Activated CD8-positive, alpha-beta memory T cell treated with anti-CD3 and anti-CD28 coated beads for 1 hour (primary cell): ENCODE measurements around the gene POLDIP3.

Experiments
- DNase-seq, 2 donors: peaks; one replicate each; pipeline ENCODE4 v3.0.0-alpha.2; 2020; ENCODE audit warnings: low read depth in 1 of 2; ENCODE audit errors: extremely low read depth in 1 of 2

POLDIP3 gene

DNA sequence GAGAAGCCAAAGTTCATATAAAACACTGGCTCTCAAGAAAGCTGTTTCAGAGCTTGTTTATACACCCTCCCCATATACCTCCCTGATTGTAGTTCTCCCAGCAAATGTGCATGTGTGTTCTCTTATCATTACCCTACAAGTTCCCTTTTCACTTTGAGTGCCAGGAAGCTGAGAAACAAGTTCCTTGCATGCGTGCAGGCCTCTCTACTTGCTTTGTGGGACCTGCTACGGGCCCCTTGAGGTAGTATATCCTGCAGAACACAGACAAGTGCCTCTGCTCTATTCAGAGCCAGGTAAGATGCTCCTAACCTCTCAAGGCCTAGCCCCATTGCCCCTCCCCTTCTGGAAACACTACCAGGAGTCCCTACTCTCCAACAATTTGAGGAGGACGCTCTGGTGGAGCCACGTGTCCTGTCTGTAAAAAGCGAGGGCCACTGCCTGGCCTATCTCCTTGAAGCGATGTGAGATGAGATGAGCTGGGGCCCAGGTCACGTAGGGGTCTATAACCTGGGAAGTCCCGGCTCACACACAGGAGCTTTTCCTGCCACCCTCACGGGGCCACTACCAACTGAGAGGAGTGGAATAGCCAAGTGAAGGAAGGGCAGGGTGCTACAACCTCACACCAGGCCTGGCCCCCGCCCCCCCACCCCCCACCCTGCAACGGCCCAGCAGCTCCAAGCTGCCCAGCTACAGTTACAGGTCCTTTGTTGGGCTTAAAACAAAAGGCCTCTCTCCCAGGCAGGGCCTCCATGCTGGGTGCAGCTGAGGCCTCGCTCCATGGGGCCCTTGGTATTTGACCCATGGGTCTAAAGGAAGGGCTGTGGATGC, 28.3 kb upstream of the POLDIP3 start:
- no peak for DNase-seq

DNA sequence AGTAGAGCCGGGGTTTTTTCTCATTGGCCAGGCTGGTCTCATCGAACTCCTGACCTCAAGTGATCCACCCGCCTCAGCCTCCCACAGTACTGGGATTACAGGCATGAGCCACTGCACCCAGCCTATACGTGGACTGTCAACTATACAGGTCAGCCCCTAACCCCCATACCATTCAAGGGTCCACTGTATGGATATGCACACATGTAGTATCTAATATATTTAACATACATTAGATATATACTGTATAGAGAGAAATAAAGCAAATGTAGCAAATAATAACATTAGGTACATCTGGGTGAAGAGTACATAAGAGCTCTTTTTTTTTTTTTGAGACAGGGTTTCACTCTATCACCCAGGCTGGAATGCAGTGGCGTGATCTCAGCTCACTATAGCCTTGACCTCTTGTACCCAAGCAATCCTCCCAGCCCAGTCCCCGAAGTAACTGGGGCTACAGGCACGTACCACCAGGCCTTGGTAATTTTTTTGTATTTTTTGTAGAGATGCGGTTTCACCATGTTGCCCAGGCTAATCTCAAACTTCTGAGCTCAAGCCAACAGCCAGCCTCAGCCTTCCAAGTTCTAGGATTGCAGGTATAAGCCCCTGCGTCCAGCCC, 27.2 kb upstream of the POLDIP3 start:
- DNase-seq = no peak

DNA sequence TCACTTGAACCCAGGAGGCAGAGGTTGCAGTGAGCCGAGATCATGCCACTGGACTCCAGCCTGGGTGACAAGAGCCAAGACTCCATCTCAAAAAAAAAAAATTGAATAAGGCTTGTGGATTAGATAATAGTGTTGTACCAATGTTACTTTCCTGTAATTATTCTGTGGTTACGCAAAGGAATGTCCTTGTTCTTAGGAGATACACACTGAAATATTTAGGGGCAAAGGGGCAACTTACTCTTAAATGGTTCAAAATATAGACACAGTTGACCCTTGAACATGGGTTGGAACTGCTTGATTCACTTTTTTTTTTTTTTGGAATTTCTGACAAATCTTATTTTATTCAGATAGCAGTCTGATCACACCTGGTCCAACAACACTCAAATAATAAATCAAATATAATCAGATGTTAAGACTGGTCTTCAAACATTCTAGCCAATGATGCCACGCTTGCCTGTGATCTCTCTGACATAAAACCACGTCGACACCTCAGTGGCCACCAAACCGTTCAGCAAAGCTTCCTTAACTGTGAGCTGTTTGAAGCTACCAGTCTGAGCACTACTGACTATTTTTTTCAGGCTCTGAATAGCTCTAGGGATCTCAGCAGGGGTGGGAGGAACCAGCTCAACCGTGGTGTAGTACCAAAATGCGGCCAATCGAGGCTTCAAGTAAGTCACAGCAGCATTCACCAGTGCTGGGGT, 25.0 kb upstream of the POLDIP3 start:
- no peak for DNase-seq

DNA sequence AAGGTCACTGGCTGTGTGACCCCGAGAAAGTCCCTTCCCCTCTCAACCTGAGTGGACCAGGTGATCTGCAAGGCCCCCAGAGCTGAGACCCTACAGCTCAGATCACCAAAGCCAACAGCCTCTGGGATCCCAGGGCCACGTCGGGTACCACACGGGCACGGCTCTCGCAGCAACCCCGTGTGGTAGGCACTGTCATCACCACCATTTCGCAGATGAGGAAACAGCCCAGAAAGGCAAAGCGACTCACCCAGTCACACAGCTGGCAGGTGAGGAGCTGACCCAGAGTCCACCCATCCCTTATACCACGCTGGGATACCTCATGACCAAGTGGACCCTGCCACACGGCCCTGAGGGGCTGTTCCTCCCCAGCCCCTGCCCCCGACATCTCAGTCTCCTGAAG, 22.9 kb upstream of the POLDIP3 start:
- no peak for DNase-seq

DNA sequence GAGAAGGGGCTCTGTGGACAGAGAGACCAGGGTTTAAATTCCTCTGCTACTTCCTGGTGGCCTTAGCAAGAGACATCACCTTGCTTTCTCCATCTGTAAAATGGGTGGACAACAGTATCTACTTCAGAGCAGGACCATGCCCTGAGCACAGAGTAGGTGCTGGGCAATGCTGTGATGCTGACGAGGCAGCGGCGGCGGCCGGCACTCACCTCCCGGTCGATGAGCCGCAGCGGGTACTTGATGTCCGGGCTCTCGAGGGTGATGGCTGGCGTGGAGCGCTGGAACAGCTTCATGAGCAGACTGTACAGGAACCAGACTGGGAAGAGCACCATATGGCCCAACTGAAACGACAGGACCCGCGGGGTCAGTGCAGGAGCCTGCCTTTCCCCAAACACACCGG, 21.8 kb upstream of the POLDIP3 start:
- no peak for DNase-seq

DNA sequence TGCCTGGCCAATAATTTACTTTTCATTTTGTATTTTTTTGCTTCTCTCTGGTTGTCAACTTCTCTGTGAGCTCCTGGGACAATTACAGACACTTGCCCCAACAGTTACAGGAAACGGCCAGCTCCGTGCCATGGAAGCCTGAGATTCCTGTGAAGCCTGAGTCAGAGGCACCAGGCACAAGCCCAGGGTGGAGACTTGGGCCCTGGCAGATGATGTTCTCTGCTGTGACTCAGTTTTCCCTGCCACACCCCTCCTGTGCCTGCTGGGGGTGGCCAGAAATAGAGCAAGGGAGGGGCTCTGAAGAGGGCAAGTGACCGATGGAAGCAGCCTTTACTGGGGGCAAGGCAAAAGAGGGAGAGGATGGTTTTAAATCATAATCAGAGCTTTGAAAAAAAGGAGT, 20.8 kb upstream of the POLDIP3 start:
- no peak for DNase-seq

DNA sequence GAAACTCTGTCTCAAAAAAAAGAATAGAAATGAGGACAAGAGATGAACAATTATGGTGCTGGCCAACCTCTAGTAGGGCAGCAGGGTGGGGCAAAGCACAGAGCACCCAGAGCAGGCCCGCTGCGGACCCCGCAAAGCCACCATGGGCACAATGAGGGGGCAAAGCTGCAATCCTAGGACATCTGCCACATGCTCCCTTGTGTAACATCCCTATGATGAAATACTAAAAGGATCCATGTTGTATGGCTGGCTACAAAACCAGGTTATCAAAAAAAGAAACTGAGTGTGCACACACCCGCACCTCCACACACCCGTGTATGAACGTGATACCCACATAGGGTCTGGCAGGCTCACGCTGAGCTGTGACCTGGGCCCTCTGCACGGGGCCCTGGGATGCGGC, 18.3 kb upstream of the POLDIP3 start:
- DNase-seq = no peak

DNA sequence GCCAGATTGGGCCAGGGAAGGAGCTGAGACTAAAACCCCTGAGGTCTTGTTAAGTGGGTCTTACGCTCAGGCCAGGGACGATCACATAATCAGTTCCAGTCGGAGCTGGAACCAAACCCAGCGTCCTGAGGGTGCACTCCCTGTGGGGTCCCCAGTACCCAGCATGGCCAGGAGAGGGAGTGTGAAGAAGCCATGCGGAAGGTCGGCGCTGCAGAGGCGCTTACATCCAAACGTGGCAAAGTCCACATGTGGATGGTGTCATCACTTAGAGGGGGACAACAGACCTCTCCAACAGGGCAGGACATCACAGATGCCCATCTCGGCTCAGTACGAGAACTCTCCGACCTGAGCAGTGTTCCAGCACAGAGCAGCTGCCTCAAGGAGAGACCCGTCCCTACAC, 17.4 kb upstream of the POLDIP3 start:
- DNase-seq = no peak

DNA sequence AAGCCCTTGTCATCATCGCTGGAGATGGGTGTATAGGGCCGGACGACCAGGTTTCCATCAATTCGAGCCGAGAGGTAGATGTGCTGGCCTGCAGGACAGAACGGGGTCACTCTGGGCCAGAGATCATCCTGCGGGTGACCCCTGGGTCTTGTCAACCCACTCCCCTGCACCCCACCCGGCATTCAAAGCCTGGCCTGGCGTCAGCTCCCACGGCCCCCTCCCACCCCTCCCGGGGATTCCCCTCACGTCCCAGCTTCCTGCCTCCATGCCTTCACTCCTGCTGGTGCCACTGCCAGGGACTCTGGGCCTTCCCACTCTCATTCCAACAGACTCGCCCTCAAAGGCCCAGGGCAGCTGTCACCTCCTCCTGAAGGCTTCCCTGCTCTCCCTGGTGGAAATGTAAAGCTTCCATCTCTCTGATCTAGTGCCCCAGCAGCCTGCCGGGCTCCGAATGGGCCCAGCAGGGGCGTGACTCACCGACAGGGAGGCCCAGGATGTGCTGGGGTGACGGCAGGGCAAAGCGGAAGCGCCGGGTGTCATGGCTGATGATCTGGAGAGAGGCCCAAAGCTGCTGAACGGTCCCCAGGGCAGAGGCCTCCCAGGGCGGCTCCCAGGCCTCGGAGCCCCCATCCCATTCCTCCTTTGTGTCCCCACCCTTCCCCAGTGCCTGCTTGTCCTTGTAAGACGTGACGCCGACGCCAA, 16.4 kb upstream of the POLDIP3 start:
- no peak for DNase-seq

DNA sequence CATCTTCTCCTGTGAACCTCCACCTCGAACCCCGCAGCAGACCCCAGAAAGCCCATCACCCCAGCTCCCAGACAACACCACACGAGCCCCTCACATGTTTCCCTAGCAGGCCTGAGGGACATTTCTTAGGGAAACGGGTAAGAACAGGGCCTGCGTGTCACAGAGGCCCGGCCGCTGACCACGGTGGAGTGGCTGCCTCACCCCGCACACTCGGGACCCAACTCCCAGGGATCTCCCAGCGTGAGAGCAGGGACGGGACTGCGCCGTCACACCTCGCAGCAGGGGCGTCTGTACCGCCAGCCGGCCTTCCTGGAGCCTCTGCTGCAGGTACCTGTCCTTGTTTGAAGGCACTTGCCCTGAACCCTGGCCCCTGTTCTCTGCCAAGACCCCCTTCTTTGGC, 15.5 kb upstream of the POLDIP3 start:
- DNase-seq = no peak

DNA sequence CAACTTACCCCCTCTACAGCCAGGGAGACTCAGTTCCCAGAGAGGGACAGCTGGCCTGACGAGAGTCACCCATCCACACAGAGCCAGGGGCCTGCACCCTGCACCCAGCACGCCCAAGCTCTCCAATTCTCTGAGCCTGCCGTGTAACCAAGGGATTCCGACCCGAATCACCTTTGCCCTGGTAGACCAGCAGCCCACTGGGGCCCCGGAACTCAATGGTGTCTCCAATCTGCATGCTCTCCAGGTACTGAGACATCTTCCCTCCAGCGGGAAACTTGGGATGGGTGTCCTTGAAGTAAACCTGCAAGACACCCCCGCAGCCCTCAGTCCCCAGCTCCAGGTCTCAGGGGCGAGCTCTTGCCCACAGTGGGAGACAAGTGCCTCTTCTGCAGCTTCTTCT, 13.3 kb upstream of the POLDIP3 start:
- DNase-seq = no peak

DNA sequence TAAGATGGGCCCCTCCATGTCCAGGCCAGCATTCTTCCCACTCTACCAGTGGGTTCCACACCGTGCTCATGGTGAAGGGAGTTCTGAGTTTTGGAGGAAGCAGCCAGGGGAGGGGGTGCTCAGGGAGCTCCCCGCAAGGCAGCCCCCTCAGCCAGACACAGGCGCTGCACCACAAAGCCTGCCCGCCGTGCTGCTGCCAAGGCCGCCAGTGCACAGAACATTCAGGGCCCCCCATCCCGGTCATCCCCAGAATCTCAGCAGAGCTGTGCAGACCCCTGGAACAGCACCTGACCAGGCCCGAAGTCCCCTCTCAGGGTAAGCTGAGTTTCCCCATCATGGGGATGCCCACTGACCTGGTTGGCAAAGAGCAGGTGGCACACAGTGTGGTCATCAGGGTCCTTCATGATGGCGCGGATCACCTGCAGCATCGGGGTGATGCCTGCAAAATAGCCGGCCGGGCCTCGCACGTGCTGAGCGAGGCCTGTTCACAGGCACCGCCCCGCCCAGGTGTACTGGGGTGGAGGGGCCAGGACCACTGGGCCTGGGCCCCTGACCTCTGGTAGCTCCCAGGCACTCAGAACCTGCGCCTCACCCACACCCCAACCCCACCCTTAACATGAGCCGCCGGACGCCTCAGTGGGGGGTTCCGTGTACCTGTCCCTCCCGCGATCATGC, 12.4 kb upstream of the POLDIP3 start:
- no peak for DNase-seq

DNA sequence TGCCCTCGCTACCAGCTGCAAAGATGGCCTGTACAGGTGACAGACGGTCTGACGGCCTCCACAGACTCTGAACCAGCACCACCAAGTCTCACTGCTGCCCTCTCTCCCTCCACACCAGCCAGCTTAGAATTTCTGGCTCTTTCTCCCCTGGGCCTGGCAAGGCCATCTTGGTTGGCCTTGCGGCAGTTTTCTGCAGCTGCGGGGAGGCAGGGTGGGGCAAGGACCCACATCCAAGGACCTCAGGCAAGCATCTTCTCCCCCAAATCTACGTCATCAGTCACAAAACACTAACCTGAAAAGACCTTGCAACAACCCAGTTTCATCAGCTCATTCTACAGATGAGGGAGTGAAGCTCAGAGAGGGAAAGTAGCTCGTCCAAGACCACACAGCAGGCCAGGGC, 11.7 kb upstream of the POLDIP3 start:
- DNase-seq = no peak

DNA sequence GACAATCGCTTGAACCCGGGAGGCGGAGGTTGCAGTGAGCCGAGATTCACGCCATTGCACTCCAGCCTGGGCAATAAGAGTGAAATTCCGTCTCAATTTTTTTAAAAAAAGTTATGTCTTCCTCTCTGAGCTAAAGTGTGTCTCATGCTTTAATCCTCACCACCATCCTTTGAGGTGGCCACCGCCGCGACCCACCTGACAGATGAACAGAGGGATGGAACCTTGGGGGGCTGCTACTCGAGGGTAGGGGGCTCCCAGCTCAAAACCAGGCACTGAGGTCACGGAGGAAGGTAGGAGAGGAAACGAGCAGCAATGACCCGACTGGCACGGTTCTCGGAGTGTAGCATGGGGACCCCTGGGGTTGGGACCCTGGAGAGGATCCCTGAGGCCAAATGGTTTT, 10.7 kb upstream of the POLDIP3 start:
- no peak for DNase-seq

DNA sequence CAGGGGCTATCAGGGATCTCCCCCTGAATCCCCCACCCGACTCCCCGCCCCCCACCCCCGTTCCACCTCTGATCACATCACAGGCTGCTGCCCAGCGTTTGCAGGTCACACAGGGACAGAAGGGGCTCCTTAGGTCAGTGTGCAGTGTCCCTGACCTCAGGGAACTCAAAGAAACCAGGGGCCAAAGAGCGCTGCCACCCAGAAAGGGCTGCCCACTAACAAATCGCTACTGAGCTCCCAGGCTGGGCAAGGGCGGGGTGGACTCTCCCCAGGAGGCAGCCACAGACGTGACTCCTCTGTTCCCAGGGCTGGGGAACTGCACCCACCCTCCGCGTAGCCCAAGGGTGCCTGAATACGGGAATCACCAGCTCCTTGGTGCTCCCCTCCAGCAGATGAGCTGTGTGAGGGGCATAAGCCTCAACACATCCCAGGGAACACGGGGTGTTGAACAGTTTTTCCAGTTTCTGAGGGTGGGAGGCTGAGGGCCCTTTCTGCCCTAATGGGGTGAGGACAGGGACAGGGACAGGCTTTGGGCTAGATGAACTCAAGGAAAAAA, 9.9 kb upstream of the POLDIP3 start:
- DNase-seq = no peak

DNA sequence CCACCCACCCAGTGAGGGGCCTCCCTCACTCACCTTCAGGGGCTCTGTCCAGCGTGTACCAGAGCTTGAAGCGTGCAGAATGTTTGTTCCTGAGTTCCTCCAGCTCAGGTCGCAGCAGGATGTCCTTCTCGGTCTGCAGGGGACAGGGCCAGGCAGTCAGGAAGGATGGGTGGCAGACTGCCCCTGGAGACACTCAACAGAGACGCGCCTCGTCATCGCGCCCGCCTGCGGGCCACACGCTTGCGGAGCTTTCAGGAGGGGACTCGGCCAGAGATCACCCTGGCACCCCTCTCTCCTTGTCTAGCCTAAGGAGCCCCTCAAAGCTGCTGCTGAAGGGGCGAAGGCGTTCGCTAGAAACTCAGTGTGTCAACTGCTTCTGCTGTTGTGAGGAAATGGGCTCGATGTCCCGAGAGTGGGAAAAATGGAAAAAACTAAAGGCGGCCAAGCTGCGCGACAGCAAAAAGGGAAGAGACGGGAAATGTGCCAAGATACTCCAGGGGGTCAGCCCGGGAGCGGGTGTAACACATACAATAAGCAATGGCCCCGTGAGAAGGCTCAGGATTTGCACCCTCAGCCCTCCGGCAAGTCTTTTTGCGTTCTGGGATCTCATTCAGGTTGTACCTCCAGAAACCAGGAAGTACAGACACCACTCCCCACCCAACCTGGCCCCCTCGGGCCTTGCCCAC, 9.2 kb upstream of the POLDIP3 start:
- DNase-seq = no peak

DNA sequence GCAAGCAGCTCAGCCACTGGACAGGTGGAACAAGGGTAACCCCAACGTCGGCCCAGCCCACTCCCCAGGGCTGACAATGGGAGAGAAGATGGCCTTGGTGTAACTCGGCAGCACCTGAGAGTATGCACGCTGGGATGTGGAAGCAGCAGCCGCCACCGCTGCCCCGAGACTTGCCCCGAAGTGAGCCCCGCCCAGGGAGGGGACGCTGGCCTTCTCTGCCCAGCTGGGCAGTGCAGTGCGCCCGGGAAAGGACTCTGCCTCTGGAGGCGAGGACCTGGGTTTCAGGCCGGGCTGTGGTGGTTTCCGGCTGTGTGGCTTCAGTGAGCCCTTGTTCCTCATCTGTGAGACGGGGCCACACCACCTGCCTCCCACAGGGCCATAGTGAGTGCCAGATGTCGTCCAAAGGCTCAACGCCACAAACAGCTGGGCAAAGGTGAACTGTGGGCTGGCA, 8.6 kb upstream of the POLDIP3 start:
- DNase-seq = no peak

DNA sequence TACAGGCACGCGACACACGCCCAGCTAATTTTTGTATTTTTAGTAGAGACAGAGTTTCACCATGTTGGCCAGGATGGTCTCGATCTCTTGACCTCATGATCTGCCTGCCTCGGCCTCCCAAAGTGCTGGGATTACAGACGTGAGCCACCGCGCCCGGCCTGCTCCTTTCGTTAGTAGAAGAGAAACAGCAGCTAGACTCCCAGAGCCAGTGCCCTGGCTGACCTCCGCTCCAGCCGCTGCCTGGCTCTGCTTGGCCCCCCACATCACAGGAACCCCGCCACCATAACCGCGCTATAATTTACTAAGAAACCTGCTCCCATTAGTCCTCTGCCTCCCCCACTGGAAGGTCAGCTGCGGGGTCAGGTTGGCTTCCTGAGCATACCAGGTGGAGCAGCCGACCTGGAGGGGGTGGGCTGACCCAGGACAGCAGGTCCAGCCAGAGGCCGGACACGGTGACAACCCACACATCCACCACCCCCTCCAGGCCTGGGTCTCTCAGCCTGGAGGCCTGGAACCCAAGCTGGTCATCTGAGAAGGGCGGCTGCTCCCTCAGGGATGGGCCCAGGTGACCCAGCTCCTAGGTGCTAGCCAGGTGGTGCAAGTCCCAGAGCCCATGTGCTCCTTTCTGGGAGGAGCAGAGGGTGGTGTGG, 7.5 kb upstream of the POLDIP3 start:
- no peak for DNase-seq

DNA sequence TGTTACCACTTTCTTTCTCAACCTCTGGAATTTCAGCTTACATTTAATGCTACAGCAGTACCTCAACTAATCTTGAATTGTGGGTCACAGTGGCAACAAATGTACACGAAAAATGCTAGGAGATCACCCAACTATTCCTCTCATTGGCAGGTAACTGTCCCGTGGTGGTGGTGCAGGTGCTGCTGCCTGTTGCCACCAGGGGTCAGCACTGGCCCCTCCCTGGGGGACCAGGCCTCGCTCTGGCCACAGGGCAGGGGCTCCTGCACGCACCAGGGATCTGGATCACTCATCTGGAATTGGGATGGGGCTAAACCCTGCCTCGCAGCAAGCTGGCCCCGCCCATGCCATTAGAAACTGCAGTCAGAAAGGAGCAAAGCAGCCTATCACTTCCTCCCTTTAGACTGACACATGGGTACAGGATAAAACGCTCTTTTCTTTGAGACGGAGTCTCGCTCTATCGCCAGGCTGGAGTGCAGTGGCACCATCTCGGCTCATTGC, 6.9 kb upstream of the POLDIP3 start:
- DNase-seq = peak in 1 of 2 donors; percentile 26
